HL-60/S4 treated with retinoic acid at 250 ng/mL for 4 days and 3 days (cell line): ENCODE data around the gene SEMA5A.

Experiments
- in situ Hi-C: fragments of 300-500 bp; cut with MboI; formaldehyde crosslinking; loops from 2 replicates; pipeline ENCODE4 v1.7.0; 2022; ENCODE audit warnings: low sequenced_read_pairs

The SEMA5A gene

DNA sequence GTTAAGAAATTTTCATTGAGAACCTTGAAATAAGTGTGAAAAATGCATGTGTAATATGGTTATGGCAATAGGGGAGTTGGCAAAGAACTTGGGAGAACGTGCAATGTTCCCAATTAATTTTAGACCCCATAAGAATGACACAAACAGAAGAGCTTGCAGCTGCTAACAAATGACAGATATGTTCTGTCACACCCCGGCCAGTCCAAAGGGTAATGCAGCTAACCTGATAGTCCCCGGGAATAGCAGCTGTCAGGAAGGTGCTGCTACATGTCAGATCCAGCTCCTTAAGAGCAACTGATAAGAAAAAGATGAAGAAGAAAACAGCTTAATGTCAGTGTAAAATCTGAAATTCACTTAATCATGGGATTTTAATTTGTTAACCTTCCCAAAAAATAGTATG lies 30.4 kb downstream of the SEMA5A start:
- in situ Hi-C loops, result no loop called here

DNA sequence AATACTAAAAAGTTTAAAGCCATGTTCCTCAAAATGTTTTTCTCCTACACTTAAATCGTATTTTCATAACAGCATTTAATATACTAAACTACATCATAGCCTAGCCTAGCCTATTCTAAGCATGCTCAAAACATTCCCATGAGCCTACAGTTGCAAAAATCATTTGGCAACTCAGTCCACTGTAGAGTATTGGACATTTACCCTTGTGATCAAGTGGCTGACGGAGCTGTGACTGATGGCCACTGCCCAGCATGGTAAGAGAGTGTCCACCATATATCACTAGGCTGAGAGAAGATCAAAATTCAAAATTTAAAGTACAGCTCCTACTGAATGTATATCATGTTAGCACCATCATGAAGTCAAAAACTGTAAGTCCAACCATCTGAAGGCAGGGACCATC lies 30.9 kb downstream of the SEMA5A start:
- in situ Hi-C loops, result no loop called here

DNA sequence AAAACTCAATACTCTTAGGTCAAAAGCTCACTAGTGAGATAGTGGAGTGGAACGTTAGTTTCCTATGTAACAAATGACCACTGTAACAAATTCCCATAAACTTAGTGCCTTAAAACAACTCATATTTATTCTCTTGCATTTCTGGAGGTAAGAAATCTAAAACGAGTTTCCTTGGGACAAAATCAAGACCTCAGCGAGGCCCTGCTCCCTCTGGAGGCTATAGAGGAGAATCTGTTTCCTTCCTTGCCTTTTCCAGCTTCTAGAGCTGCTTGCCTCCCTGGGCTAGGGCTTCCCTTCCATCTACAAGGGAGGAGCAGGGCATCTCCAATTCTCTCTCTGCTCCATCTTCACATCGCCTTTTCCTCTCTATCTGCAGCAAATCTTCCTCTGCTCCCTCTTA lies 32.0 kb downstream of the SEMA5A start:
- in situ Hi-C loops, result no loop called here

DNA sequence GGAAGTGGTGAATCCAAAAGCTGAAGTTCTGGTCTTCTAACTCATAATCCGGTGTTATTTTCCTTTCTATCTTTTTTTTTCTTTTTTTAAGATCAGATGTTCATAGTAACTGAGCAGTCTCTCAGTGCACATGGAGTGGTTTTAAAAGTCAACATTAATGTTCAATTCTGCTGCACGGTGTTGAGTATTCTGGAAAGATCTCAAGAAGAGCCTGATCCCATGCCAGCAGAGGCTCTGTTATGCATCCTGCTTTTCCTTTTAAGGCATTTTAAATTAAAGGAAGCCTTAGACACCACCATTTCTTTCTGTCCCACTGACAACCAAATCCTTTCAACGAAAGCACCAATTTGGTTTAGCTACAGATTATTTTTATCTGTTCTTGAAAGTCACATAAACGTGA lies 33.4 kb downstream of the SEMA5A start:
- in situ Hi-C loops, result no loop called here

DNA sequence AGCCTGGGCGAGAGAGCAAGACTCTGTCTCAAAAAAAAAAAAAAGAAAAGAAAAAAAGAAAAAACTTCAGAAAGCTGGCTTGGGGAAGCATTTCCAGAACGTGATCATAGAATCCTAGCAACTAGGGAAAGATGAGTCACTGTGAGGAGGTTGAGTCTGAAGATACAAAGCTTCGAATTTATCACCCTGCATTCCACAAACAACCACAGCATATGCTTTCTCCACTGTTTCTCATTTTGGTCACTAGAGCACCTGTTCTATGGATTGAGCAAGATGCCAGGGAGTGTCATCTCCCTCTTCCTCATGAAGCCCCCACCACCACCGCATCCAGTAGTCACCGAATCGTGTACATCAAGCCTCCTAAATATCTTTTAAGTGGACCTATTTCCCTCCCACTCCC lies 37.9 kb downstream of the SEMA5A start:
- in situ Hi-C loops, result no loop called here

DNA sequence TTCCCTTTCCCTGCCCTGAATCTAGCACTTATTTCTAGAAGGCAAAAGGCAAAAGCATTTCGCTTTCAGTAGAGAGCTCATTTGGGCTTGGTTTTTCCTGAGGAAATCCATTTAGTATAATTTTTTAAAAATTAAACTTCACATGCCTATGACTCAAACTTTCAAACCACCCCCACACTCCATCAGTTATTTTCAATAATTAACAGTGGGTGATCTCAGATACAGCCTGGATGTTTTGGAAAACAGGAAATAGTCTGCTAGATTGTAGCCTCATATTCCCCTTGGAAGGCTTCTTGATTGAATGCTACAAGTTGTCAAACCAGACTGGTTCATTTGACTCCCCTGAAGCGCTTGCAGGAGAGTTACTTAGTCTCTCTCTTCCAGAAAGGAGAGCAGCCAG lies 40.6 kb downstream of the SEMA5A start:
- in situ Hi-C loops, result no loop called here

DNA sequence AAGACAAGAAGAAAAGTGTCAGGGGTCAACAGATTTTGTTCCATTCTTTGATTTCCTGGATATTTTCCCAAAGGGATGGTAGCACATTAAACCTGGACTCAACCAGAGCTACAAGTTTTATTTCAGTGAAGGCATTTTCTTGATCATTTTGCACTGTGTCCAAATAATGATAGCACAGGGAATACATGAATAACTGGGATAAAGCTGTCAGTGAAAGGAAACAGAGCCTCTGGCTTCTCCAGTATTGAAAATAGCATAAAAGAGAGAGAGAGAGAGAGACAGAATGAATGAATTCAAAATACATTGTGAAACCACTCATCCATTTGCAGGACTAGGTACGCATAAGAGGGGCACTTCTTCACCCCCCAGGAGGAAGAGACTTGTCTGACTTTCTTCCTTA lies 43.0 kb downstream of the SEMA5A start:
- in situ Hi-C loops, result no loop called here

DNA sequence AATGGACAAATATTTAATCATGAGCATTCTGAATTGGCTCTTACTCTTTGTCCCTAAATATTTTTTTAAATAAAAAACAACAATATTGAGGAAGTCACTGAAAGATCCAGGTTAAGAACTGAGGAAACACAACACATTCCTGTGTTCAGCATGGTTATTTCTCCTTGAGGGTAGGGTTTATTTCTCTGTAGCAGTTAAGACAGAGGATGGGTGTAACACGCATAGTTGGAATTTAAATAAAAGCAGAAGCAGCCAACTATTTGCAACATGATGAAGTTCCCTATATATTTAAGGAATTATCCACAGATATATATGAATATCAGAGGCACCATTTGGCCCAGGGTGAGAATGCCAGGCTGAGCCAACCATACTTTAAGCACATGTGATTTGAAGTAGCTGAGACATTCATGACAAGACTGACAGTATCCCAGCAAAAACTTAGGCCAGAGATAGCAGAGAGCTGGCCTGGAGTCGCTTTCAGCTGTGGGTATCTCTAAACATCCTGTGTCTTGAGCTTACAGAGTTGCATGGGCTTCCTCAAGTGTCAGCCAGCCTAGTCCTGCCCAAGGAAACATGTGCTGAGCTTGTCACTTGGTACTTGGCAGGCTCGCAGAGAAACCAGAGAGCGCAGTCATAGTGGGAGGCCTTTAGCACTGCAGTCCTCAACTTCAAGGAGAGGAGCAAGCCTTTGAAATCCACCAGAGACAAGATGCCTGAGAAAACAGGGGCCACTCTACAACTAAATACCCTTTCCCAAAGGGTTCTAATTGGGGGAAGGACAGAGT lies 43.6 kb downstream of the SEMA5A start:
- in situ Hi-C loops, result no loop called here

DNA sequence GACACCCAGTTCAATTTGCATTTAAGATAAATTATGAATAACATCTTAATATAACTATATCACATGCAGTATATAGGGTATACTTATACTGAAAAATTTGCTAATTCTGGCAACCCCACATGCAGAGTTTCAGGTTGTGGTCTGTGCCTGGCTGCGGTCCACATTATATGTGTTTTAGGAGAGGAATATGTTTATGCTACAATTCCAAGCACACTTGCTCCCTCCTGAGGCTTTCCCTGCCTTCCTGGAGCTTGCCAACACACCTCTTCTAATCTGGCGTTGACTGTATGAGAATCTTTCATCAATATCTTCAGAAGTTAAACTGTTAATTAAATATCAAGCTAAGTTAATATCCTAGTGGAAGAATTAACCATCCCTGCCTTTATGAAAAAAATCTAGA lies 45.2 kb downstream of the SEMA5A start:
- in situ Hi-C loops, result no loop called here

DNA sequence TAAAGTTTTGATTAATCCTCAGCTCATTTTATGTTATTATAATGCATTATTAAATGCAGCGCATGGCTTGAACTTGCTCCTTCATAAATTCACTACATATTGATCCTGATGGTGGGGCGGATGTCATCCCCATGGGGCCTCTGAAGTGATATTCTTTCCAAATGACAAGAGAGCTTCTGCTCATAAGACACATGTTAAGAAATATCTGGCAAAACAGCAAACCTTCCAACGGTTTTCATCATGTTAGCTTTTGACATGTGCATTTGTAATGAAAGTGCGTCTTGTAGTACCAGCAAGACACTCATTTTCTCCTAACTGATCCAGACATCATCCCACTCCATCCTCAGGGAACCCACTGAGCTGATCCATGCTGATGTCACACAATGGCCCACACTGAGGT lies 45.7 kb downstream of the SEMA5A start:
- in situ Hi-C loops, result no loop called here

DNA sequence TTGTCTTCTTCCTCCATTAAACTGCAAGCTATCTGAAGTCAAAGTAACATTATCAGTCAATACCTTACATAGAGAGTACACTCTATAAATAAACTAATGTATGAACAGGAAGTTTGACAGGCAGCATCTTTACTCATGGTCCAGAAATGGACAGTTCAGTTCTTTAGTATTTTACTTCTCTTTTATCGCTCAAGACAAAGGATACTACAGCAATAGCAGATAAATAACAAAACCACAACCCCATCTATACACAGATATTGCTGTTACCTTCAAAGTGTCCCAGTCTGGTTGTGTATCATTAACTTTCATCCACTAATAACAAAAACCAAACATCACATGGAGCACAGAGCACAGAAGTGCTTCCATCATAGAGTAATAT lies 46.4 kb downstream of the SEMA5A start:
- in situ Hi-C loops, result no loop called here

DNA sequence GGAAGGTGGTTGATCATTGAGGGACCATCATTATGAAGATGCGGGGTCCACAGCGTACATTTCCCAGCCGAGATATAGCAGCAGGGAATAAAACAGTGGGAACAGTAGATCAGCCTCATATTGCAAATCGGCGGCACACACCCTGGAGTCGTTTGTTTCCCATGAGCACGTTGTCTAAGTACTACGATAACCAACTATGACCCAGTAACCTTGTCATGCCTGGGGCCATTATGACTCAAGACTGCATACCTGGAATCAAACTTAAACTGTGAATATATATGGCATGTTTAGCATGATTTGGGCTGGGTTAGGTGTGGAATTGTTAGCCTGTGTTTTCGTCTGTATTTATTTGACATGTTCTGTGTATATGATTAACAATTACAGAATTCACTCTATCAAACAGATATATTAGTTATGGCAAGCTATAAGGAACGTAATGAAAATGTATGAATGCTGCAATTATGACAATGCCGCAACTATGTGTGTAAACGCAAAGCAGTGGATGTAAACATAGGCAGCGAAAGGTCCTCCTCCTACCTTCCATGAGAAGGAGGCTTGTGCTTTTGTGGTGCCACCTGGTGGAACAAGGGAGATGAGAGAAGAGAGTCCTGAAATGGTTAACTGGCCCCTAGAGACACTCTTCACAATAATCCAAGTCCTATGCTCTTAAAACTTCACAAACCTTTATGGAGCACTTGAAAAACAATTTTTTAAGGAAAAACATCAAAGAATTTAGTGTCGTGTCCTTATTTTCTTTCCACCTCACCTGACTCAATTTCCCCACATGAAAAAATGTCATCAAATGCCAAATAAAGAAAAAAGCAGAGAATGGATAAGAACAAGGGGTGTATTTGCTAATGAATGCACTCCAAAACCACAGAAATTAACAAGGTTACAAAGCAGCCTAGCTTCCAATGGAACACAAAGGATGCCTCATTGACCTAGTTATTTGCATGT lies 47.1 kb downstream of the SEMA5A start:
- in situ Hi-C loops, result no loop called here

DNA sequence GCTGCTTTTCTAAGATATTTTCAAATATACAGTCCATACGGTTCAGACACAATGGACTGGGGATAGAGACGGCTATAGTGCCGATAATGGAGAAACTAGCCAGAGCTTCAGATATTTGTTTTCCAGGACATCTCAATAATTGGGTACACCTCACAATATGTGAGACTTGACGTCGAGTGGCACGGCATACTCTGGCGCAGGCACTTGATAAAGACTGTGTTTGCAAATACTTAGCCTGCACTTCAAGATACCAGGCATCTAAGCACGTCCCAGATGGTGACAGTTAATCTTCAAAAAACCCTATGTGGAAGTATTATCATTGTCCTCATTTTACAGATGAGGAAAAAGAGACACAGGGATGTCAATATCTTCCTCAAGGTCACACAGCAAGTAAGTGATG lies 48.5 kb downstream of the SEMA5A start:
- in situ Hi-C loops, result no loop called here

DNA sequence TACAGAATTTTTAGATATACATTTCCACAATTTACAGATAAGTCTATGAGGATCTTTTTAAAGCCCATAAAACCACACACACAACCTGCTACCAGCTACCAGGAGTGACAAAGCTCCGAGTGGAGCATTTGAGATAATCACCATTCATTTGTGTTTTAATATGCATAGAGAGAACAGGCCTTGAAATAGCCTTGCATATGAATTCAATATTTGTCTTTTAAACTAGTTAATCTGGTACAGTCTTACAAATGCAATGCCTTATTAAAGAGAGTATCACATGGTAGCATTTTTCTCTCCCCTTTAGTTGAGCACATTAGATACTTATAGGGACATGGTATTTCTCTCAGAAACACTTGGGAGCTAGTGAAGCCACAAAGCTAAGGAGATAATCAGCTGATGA lies 49.1 kb downstream of the SEMA5A start:
- in situ Hi-C loops, result no loop called here

DNA sequence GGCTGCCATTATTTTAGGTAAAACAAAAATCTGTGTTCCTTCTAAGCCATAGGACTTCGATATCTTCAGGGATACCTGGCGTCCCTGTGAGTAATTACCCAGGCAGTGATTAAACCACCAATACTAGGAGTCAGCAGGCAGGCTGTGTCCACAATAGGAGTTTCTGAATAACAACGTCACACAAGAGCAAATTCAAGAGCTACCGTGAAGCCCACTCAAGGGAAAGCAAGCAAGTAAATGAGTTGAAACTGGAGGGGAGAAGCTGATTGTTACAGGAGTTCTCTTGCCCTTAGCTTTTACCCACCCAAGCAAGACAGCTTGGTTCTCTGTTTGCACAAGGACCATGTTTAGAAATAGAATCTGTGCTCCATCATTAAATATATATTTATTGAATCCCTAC lies 50.8 kb downstream of the SEMA5A start:
- in situ Hi-C loops, result no loop called here

DNA sequence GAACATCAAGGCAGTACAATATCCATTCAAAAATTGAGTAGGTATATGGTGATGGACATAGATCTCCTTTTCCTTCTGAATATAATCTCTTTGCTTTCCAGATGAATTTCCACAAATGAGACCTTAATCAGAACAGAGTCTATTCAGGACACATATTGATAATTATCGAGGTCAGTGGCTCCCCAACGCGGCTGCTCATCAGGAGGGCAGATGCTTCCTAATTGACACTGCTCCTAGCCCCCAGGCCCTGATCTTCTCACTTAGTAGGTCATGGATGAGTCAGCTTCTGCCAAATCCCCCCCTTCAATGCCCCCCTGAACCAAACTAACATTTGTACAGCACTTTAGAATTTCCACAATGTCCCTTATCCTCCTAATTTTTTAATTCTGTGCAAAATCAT lies 51.6 kb downstream of the SEMA5A start:
- in situ Hi-C loops, result no loop called here

DNA sequence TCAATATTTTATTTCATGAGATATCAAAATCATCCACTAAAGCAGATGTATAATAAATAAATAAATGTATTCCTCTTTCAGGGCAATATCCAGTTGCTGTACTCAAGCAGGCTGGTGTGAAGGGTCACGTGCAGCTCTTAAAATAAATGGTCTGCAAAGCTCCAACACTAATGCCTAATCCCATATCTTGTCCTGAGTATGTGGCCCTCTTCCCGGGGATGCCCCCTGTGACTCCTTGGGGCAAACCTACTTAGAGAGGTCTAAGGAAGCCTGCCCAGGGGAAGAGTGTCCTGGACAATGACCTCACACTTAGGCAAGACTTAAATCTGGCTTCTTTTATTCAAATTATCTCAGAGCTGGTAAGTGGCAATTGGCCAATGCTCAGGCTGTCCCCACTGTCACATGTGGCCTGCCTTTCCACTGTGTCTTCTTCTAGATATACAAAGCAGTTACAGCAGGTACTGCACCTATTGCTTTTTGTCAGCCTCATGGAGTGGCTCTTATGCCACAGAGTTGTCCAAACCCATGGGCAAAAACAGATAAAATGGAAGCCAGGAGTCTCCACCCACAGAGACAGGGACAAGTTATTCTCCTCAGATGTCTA lies 55.3 kb downstream of the SEMA5A start:
- in situ Hi-C loops, result no loop called here

DNA sequence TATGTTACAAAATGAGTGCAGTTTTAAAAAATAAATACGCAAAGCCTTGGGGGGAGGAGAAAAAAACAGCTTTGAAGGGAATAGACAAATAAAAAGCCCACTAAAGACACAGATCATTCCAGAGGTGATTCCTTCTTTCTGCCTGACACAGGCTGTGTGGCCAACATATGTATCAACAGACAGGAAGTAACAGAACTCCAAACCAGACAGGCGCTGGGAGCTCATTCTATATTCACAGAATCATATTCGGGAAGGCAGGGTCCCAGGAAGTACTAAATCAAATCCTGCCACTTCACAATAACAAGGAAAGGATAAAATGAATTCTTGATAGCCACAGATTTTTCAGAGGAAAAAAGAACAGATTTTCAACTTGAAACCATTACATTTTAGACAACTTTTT lies 62.1 kb downstream of the SEMA5A start:
- in situ Hi-C loops, result no loop called here

DNA sequence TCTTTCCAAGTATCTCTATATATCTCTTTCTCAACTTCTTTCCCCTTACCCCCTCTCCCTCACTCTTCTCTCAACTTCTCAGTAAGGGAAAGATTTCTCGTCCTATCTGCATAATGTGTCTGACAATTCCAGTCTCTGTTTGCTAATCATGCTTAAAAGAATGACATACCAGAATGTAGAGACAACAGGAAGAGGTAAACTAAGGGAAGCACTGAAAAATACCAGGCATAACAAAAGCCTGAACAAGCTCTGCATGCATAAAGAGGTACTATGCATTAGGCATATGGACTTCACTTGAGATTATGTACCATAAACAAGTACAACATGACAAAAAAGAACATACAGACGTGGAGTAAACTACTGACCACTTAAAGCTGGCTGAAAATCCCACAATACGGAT lies 62.6 kb downstream of the SEMA5A start:
- in situ Hi-C loops, result no loop called here

DNA sequence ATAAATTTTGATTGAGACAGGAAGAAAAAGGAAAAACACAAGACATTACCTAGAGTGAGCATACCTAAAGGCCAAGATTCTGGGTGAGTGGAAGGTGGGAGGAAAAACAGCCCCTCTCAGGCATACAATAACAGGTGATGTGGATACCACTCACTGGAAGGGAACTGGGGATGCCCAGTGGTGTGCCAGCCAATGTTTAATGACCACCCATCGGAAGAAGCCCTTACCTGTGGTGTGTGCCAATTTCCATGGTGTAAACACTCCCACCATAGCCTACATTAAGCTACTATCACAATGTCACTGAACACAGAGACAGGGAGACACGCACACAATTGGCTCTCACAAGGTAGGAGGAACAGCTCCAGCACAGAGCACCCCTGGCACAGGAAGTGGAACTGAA lies 63.5 kb downstream of the SEMA5A start:
- in situ Hi-C loops, result no loop called here

DNA sequence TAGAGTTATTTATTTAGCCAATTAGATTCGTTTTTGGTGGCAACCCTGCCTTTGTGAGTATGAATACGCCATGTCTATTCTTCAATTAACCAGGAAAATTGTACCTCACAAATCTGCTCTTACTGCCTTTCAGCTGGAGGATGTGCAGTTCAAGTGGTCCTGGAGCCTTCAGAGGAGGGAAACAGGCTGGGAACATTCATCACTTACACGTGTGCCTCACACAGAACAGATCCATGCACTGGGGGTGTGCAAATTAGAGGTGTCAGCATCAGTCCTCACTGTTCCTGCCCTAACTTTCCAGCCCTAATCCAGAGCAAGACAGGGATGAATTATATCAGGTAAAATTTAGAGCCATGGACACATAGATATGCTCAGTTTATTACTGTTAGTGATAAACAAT lies 65.4 kb downstream of the SEMA5A start:
- in situ Hi-C loops, result no loop called here

DNA sequence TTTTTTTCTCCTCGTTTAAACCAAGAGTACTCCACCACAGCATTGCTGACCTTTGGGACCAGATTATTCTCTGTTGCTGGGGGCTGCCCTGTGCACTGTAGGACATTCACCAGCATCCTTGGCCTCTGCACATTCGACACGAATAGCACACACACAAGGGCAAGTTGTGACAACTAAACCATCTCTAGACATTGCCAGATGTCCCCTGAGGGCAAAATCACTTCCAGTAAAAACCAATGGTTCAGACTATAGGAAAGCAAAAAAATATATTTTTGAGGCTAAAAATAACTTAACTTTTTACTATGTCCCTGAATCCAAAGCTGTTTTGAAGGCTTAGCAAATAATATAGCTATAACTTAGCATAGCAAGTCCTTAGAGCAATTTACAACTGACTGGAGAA lies 65.9 kb downstream of the SEMA5A start:
- in situ Hi-C loops, result no loop called here
